Inferior parietal cortex (tissue), 1 donor: ENCODE results near the gene PRKCG.

Source experiments
- DNase-seq: peaks from one replicate; pipeline ENCODE4 v3.0.0-alpha.2; 2016; ENCODE audit errors: extremely low spot score

Gene PRKCG

GRCh38 chr19:53898166-53898565 is 16.2 kb downstream of the PRKCG start:
- no peak for DNase-seq

- no peak for DNase-seq
Observed at GRCh38 chr19:53898636-53899341, 16.8 kb downstream of the PRKCG start.

- DNase-seq = no peak
Observed at GRCh38 chr19:53900191-53900860, 18.3 kb downstream of the PRKCG start.

- no peak for DNase-seq
Observed at GRCh38 chr19:53903055-53903680, 21.2 kb downstream of the PRKCG start.

GRCh38 chr19:53904909-53905308 is 22.9 kb downstream of the PRKCG start:
- DNase-seq = no peak

GRCh38 chr19:53905787-53906186 is 23.8 kb downstream of the PRKCG start:
- DNase-seq = no peak

GRCh38 chr19:53906211-53907192 is 24.5 kb downstream of the PRKCG start:
- peak; percentile 56 for DNase-seq

GRCh38 chr19:53907193-53907581 is 25.2 kb downstream of the PRKCG start:
- DNase-seq = no peak

GRCh38 chr19:53907690-53908089 is 25.7 kb downstream of the PRKCG start:
- no peak for DNase-seq

- DNase-seq = peak; percentile 88
Observed at GRCh38 chr19:53908106-53908934, 26.3 kb downstream of the PRKCG start.

GRCh38 chr19:53908935-53909415 is 27.0 kb downstream of the PRKCG start, which contains the start of gene CACNG7:
Gene CACNG7 (plus strand): TSS chr19:53909278. CDS start chr19:53912832, 3,554 bp downstream.
- DNase-seq = peak; percentile 13

- no peak for DNase-seq
Observed at GRCh38 chr19:53909471-53910169, 27.6 kb downstream of the PRKCG start.

- no peak for DNase-seq
Observed at GRCh38 chr19:53910170-53910518, 28.1 kb downstream of the PRKCG start.

- no peak for DNase-seq
Observed at GRCh38 chr19:53912653-53913052, 30.7 kb downstream of the PRKCG start.

- no peak for DNase-seq
Observed at GRCh38 chr19:53915000-53915399, 33.0 kb downstream of the PRKCG start.

GRCh38 chr19:53916004-53916403 is 34.0 kb downstream of the PRKCG start:
- DNase-seq = no peak

- DNase-seq = no peak
Observed at GRCh38 chr19:53917356-53917755, 35.4 kb downstream of the PRKCG start.

- no peak for DNase-seq
Observed at GRCh38 chr19:53927739-53928138, 45.7 kb downstream of the PRKCG start.

GRCh38 chr19:53936029-53936428 is 54.0 kb downstream of the PRKCG start:
- DNase-seq = no peak
